Breast epithelium (tissue), 4 donors: ENCODE data around the gene APOL1. TPM values are rescaled to one million over a fixed set of nuclear protein-coding genes. Genes with fewer than 3 reads are reported as not detected.

Experiments used
- DNase-seq, 2 donors: peaks; one replicate each; pipeline ENCODE4 v3.0.0-alpha.2; 2019; ENCODE audit warnings: low spot score in 2 of 2
- H3K27ac ChIP-seq, 2 donors: fragments of 200-600 bp; sonication (generic) in 1 of 2; one replicate each; pipeline ENCODE4 v1.5.1; 2016 to 2019; ENCODE audit warnings: mild to moderate bottlenecking in 1 of 2
- H3K27me3 ChIP-seq, 2 donors: fragments of 200-600 bp; sonication (generic) in 1 of 2; one replicate each; pipeline versions ENCODE4 v1.5.1 to v1.6.0; 2017 to 2019; ENCODE audit warnings: control low read depth in 1 of 2, mild to moderate bottlenecking in 1 of 2
- H3K36me3 ChIP-seq: fragments of 200-600 bp; one replicate; pipeline ENCODE4 v1.5.1; 2019
- H3K4me1 ChIP-seq, 2 donors: fragments of 200-600 bp; sonication (generic); one replicate each; pipeline ENCODE4 v1.5.1; 2016 to 2019; ENCODE audit warnings: control low read depth in 1 of 2
- H3K4me3 ChIP-seq, 3 donors: fragments of 200-600 bp; sonication (generic); 1 replicate in 2 of 3; 2 replicates in 1 of 3; pipeline ENCODE4 v1.5.1; 2016 to 2019; ENCODE audit warnings: mild to moderate bottlenecking in 3 of 3, moderate library complexity in 2 of 3
- H3K9me3 ChIP-seq, 2 donors: fragments of 200-600 bp; sonication (generic) in 1 of 2; one replicate each; pipeline ENCODE4 v1.5.1; 2016 to 2019; ENCODE audit warnings: control low read depth in 1 of 2
- CTCF ChIP-seq, 3 donors: fragments of 450-650 bp; IDR thresholded peaks; one replicate each; pipeline ENCODE4 v1.5.1; 2016 to 2017; ENCODE audit warnings: antibody characterized with exemption in 3 of 3, mild to moderate bottlenecking in 3 of 3, moderate library complexity in 3 of 3
- POLR2A ChIP-seq: fragments of 450-650 bp; IDR thresholded peaks from one replicate; pipeline ENCODE4 v1.6.1; 2016; ENCODE audit warnings: antibody characterized with exemption, mild to moderate bottlenecking, moderate library complexity
- POLR2AphosphoS5 ChIP-seq, 3 donors: sonication (generic); formaldehyde crosslinking; IDR thresholded peaks; one replicate each; pipeline ENCODE4 v1.6.1; 2017; ENCODE audit warnings: antibody characterized with exemption in 3 of 3
- intact Hi-C: fragments of 100-400 bp; cut with DNase I; formaldehyde crosslinking; loops from one replicate; pipeline ENCODE4 v1.15.1; 2023; ENCODE audit warnings: low total_unique reads
- total RNA-seq, 3 donors: library from RNA; depleted of rRNA; stranded (reverse); fragments of >200 nt; gene quantifications; one replicate each; pipeline ENCODE4 v1.1.0, GENCODE V29; 2016

The APOL1 gene
- total RNA-seq, 3 donors from 2014 or later = 5.9 to 38.3 (median 22.2) TPM

DNA sequence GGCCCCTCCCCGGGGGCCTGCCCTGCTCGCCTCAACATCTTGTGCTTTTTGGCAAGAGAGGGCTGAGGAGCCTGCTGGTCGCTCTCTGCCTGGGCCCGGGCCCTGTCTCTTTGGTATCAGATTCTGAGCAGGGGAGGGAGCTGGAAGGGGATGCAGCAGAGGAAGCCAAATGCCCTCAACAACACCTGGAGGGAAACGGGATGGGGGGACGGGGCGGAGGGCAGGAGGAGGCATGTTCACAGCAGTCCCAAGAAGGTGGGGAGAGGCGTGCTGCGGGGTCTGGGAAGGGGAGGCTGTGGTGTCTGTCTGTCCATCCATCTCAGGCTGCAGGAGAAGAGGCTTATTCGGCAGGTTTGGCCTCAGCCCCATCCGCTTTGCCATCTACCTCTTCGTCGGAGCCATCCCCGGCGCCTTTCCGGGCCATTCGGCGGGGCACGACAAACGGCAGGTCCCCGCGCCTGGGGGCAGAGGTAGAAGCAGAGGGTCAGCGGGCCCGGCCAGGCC, 29.4 kb downstream of the APOL1 start:
- Histone ChIP-seq H3K4me3 (no peak overlapping the region), H3K36me3 (peaks cover 10% of the 10 kb centered on the region), H3K9me3 (no peaks in the 10 kb centered on the region), H3K4me1 (no peaks in the 10 kb centered on the region), H3K27me3 (no peaks in the 10 kb centered on the region), H3K27ac (peak overlapping the region; percentile 43 to 66)
- no peak for TF ChIP-seq CTCF (IDR thresholded peaks at IDR 0.05)
- TF ChIP-seq POLR2A = no peak
- DNase-seq = no peak
- intact Hi-C loops = loop anchor here (5.0 kb wide), 1 partner anchor 85 kb away; no protein-coding TSS in a partner anchor

- Histone ChIP-seq H3K4me1 (no peaks in the 10 kb centered on the region), H3K36me3 (peaks cover 20% of the 10 kb centered on the region), H3K27me3 (no peaks in the 10 kb centered on the region), H3K9me3 (no peaks in the 10 kb centered on the region), H3K27ac (no peak overlapping the region), H3K4me3 (no peak overlapping the region)
- intact Hi-C loops = loop anchor here (5.0 kb wide), 1 partner anchor 87 kb away; no protein-coding TSS in a partner anchor
- TF ChIP-seq POLR2A (no peak), POLR2AphosphoS5 (IDR thresholded peaks at IDR 0.05) (no peak), CTCF (IDR thresholded peaks at IDR 0.05) (no peak)
- no peak for DNase-seq
Observed at GRCh38 chr22:36284171-36284571, 31.2 kb downstream of the APOL1 start.

DNA sequence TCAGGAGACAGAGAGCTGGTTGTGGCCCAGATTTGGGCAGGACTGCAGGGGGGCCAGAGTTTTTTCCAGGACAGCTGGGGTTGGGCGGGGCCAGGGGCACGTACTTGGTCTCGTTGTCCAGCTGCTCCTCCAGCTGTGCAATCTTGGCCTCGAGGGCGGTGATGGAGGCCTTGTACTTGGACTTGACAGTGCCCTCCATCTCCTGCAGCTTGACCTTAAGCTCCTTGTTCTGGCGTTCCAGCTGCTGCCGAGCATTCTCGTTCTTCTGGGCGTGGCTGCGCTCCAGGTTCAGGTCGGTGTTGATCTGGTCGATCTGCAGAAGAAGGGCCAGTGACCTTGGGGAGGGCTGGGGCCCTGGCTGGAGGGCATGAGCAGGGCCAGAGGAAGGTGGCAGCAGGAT, 32.1 kb downstream of the APOL1 start:
- H3K27me3 ChIP-seq = no peaks in the 10 kb centered on the region
- DNase-seq = no peak
- no peaks in the 10 kb centered on the region for H3K4me1 ChIP-seq
- H3K4me3 ChIP-seq = no peak overlapping the region
- peak overlapping the region; percentile 73 to 84 for H3K27ac ChIP-seq
- H3K36me3 ChIP-seq = peaks cover 20% of the 10 kb centered on the region
- no peak for TF ChIP-seq CTCF (IDR thresholded peaks at IDR 0.05)
- TF ChIP-seq POLR2AphosphoS5 (IDR thresholded peaks at IDR 0.05) = no peak
- TF ChIP-seq POLR2A = no peak
- intact Hi-C loops = no loop called here
- H3K9me3 ChIP-seq = no peaks in the 10 kb centered on the region

- TF ChIP-seq CTCF (IDR thresholded peaks at IDR 0.05) (no peak), POLR2AphosphoS5 (IDR thresholded peaks at IDR 0.05) (no peak), POLR2A (no peak)
- no peaks in the 10 kb centered on the region for H3K9me3 ChIP-seq
- H3K4me1 ChIP-seq = no peaks in the 10 kb centered on the region
- H3K4me3 ChIP-seq = no peak overlapping the region
- H3K27ac ChIP-seq = peak overlapping the region; percentile 73 to 84
- H3K27me3 ChIP-seq = no peaks in the 10 kb centered on the region
- no peak for DNase-seq
- H3K36me3 ChIP-seq = peaks cover 20% of the 10 kb centered on the region
- intact Hi-C loops = no loop called here
Observed at GRCh38 chr22:36285545-36285944, 32.6 kb downstream of the APOL1 start.

DNA sequence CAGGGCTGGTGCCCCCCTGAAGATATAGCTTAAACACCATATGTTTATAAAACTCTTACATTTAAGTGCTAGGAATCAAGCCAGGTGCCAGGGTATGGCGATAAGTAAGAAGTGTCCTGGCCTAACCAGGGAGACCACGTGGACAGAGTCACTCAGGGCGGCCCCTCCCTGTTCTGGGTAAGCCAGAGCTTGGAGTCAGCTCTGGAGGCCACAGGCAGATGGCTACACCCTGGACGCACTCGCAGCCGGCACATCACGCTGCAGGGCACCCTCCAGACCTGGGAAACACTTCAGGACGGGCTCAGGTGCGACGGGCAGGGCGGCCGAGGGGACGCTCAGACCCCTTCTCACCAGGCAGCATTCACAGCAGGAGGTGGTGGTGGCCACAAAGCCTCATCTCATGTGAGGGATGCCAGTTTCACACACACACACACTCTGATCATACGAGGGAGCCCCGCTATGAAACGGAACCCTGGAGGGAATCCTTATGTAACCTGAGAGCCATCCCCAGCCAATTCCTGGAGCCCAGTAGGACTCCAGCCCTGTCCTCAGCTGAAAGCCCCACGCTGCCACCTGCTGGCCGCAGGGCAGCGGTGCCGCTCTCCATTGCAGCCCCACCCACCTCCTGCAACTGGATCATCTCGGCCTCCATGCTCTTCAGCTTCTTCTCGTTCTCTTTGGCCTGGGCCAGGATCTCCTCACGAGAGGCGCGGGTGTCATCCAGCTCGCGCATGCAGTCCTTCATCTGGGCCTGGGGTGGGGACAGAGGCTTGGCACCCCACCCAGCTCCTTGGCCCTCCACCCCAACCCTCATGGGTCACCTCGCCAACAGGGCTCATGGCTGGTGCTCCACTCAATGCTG, 33.4 kb downstream of the APOL1 start:
- no peaks in the 10 kb centered on the region for H3K27me3 ChIP-seq
- TF ChIP-seq POLR2AphosphoS5 (IDR thresholded peaks at IDR 0.05) (peak; percentile 35 to 74 (median 44)), POLR2A (no peak), CTCF (IDR thresholded peaks at IDR 0.05) (peak; percentile 86 to 92 (median 91))
- H3K27ac ChIP-seq = peak overlapping the region; percentile 73 to 84
- H3K36me3 ChIP-seq = peaks cover 20% of the 10 kb centered on the region
- no peak overlapping the region for H3K4me3 ChIP-seq
- no peaks in the 10 kb centered on the region for H3K9me3 ChIP-seq
- H3K4me1 ChIP-seq = no peaks in the 10 kb centered on the region
- peak; percentile 76 to 79 for DNase-seq
- intact Hi-C loops = no loop called here
